Measurements from ENCODE around the gene MAPRE2.

Gene MAPRE2

GRCh38 chr18:35112696-35113095 lies 71.5 kb downstream of the MAPRE2 start:
- no peaks in the 10 kb centered on the region for H3K9me3 ChIP-seq (replicated peaks; ENCODE audit: insufficient read depth, low read length)
- no peaks in the 10 kb centered on the region for H3K79me2 ChIP-seq (ENCODE audit: low read length)

GRCh38 chr18:35114305-35114704 lies 73.1 kb downstream of the MAPRE2 start:
- H4K20me1 ChIP-seq (ENCODE audit: insufficient read depth, low read length): no peaks in the 10 kb centered on the region
- no peak overlapping the region for H3K27ac ChIP-seq (ENCODE audit: low read length)
- H3K36me3 ChIP-seq (replicated peaks; ENCODE audit: insufficient read depth, low read length): no peaks in the 10 kb centered on the region
- H3K9ac ChIP-seq (ENCODE audit: low read length): no peak overlapping the region
- H3K4me3 ChIP-seq (ENCODE audit: low read length): no peak overlapping the region
- TF ChIP-seq EZH2phosphoT487 (IDR thresholded peaks at IDR 0.05; ENCODE audit: low read length) (no peak), CTCF (IDR thresholded peaks at IDR 0.05; ENCODE audit: low read length) (no peak), EZH2 (optimal IDR thresholded peaks at IDR 0.05; ENCODE audit: low read depth, low read length) (no peak)
- H3K4me2 ChIP-seq (ENCODE audit: low read depth, low read length): no peak overlapping the region
- H3K79me2 ChIP-seq (ENCODE audit: low read length): no peaks in the 10 kb centered on the region
- H3K27me3 ChIP-seq (replicated peaks; ENCODE audit: insufficient read depth, low read length): no peaks in the 10 kb centered on the region
- H3K9me2 ChIP-seq (replicated peaks; ENCODE audit: insufficient read depth, low read length): no peaks in the 10 kb centered on the region
- H2AFZ ChIP-seq (ENCODE audit: low read length): no peak overlapping the region
- no peaks in the 10 kb centered on the region for H3F3A ChIP-seq (ENCODE audit: insufficient read depth, low read length)
- no peaks in the 10 kb centered on the region for H3K4me1 ChIP-seq (ENCODE audit: low read length)
- no peaks in the 10 kb centered on the region for H3K9me3 ChIP-seq (replicated peaks; ENCODE audit: insufficient read depth, low read length)
- DNase-seq: no peak

More at GRCh38 chr18:35112696-35113095, 71.5 kb downstream of the MAPRE2 start:
- H3K4me1 ChIP-seq (ENCODE audit: low read length): no peaks in the 10 kb centered on the region
- H4K20me1 ChIP-seq (ENCODE audit: insufficient read depth, low read length): no peaks in the 10 kb centered on the region
- no peak for DNase-seq
- no peak for TF ChIP-seq EZH2phosphoT487 (IDR thresholded peaks at IDR 0.05; ENCODE audit: low read length)
- no peak for TF ChIP-seq CTCF (IDR thresholded peaks at IDR 0.05; ENCODE audit: low read length)
- no peak for TF ChIP-seq EZH2 (optimal IDR thresholded peaks at IDR 0.05; ENCODE audit: low read depth, low read length)
- no peaks in the 10 kb centered on the region for H3K36me3 ChIP-seq (replicated peaks; ENCODE audit: insufficient read depth, low read length)
- H3F3A ChIP-seq (ENCODE audit: insufficient read depth, low read length): no peaks in the 10 kb centered on the region
- H3K9me2 ChIP-seq (replicated peaks; ENCODE audit: insufficient read depth, low read length): no peaks in the 10 kb centered on the region
- no peak overlapping the region for H3K9ac ChIP-seq (ENCODE audit: low read length)
- H3K4me2 ChIP-seq (ENCODE audit: low read depth, low read length): no peak overlapping the region
- H3K27ac ChIP-seq (ENCODE audit: low read length): no peak overlapping the region
- no peak overlapping the region for H3K4me3 ChIP-seq (ENCODE audit: low read length)
- no peak overlapping the region for H2AFZ ChIP-seq (ENCODE audit: low read length)
- H3K27me3 ChIP-seq (replicated peaks; ENCODE audit: insufficient read depth, low read length): no peaks in the 10 kb centered on the region

GRCh38 chr18:35116784-35117318 lies 75.6 kb downstream of the MAPRE2 start:
- Histone ChIP-seq H2AFZ (ENCODE audit: low read length) (no peak overlapping the region), H3K27me3 (replicated peaks; ENCODE audit: insufficient read depth, low read length) (no peaks in the 10 kb centered on the region), H3K4me2 (ENCODE audit: low read depth, low read length) (no peak overlapping the region), H3K4me1 (ENCODE audit: low read length) (no peaks in the 10 kb centered on the region), H4K20me1 (ENCODE audit: insufficient read depth, low read length) (no peaks in the 10 kb centered on the region), H3K79me2 (ENCODE audit: low read length) (no peaks in the 10 kb centered on the region), H3K27ac (ENCODE audit: low read length) (no peak overlapping the region), H3F3A (ENCODE audit: insufficient read depth, low read length) (no peaks in the 10 kb centered on the region), H3K36me3 (replicated peaks; ENCODE audit: insufficient read depth, low read length) (no peaks in the 10 kb centered on the region), H3K9me2 (replicated peaks; ENCODE audit: insufficient read depth, low read length) (no peaks in the 10 kb centered on the region), H3K9ac (ENCODE audit: low read length) (no peak overlapping the region), H3K4me3 (ENCODE audit: low read length) (no peak overlapping the region), H3K9me3 (replicated peaks; ENCODE audit: insufficient read depth, low read length) (no peaks in the 10 kb centered on the region)
- TF ChIP-seq CTCF (IDR thresholded peaks at IDR 0.05; ENCODE audit: low read length): no peak
- no peak for TF ChIP-seq EZH2 (optimal IDR thresholded peaks at IDR 0.05; ENCODE audit: low read depth, low read length)
- no peak for TF ChIP-seq EZH2phosphoT487 (IDR thresholded peaks at IDR 0.05; ENCODE audit: low read length)
- no peak for DNase-seq
